ENCODE measurements around the gene TMEM131. TPM values are rescaled to one million over a fixed set of nuclear protein-coding genes. Genes with fewer than 3 reads are reported as not detected.

Gene TMEM131
- total and polyA plus RNA-seq, 10 of the 15 experiments (the other 5 are each of a cell fraction or from before 2014, with no cell fraction given), result 6.0 to 48.2 (median 23.2) TPM

- H3K4me1 ChIP-seq (ENCODE audit: control insufficient read depth, insufficient read depth, low read length), result no peaks in the 10 kb centered on the region
- H4K20me1 ChIP-seq (ENCODE audit: control insufficient read depth, insufficient read depth), result no peaks in the 10 kb centered on the region
- no peak overlapping the region for H3K27ac ChIP-seq (ENCODE audit: control insufficient read depth, insufficient read depth)
- DNase-seq (ENCODE audit: low read depth, low spot score) (no peak), FAIRE-seq (no peak), ATAC-seq (peak; percentile 41; the same call in 2 of the 3 replicates)
- no peak overlapping the region for H3K9ac ChIP-seq (ENCODE audit: control insufficient read depth, insufficient read depth, low read length)
- ChIA-PET SMC1A (ENCODE audit: uncharacterized antibody, unreplicated experiment) (interaction anchor here (0.7 to 1.3 kb wide), 6 partner anchors 9 to 319 kb away, joined by 3 to 5 read pairs (median 3); no protein-coding TSS in a partner anchor), POLR2A (interaction anchor here (1.2 kb wide), 1 partner anchor 10 kb away, joined by 3 read pairs; no protein-coding TSS in a partner anchor), CTCF (interaction anchor here (0.6 to 1.1 kb wide), 5 partner anchors 29 to 360 kb away, joined by 3 read pairs; no protein-coding TSS in a partner anchor), RAD21 (ENCODE audit: unreplicated experiment) (no interaction called here)
- H3K79me2 ChIP-seq (ENCODE audit: control insufficient read depth, insufficient read depth, low read length), result no peaks in the 10 kb centered on the region
- no peak overlapping the region for H3K4me3 ChIP-seq
- no peak overlapping the region for H3K4me2 ChIP-seq (ENCODE audit: control insufficient read depth, insufficient read depth)
- peaks cover 2 to 7% of the 10 kb centered on the region in 2 experiments; a peak in 3 of 4 replicates for H3K36me3 ChIP-seq (ENCODE audit: control insufficient read depth in 2 of 2, insufficient read depth in 2 of 2, low read length in 1 of 2)
- WGBS (ENCODE audit: insufficient coverage, insufficient replicate concordance, low lambda C conversion rate, missing lambda C conversion rate), result 95% methylated on average over 1 of the region's 1 CpG
- no peaks in the 10 kb centered on the region for H3K9me3 ChIP-seq (replicated peaks; ENCODE audit: control insufficient read depth, insufficient read depth, low read length)
- H2AFZ ChIP-seq (ENCODE audit: control insufficient read depth, low read depth, low read length), result no peak overlapping the region
- H3K27me3 ChIP-seq (replicated peaks in 1 of 2; ENCODE audit: control insufficient read depth in 2 of 2, insufficient read depth in 2 of 2, low read length in 1 of 2), result no peaks in the 10 kb centered on the region
- BruUV-seq (replicated peaks), result no TSS peak
- in situ Hi-C loops (cut with MboI), result no loop called here
- TF ChIP-seq BMI1 (IDR thresholded peaks at IDR 0.05; ENCODE audit: borderline replicate concordance), result no peak
- TF ChIP-seq RAD51 (IDR thresholded peaks at IDR 0.05), result no peak
- no peak for TF ChIP-seq FOXM1 (IDR thresholded peaks at IDR 0.05; ENCODE audit: low read depth, low read length)
- intact Hi-C loops (cut with micrococcal nuclease; ENCODE audit: unreplicated experiment), result loop anchor here (5.0 kb wide), 1 partner anchor 158 kb away; no protein-coding TSS in a partner anchor
These were observed 161.1 kb downstream of the TMEM131 start for GRCh38 chr2:97834610-97835009.

GRCh38 chr2:97831121-97831520 is 164.6 kb downstream of the TMEM131 start:
- ChIA-PET POLR2A (interaction anchor here (1.8 kb wide), 1 partner anchor 10 kb away, joined by 4 read pairs; no protein-coding TSS in a partner anchor), CTCF (interaction anchor here (1.2 to 1.5 kb wide), 3 partner anchors 11 to 24 kb away, joined by 4 to 6 read pairs (median 4); no protein-coding TSS in a partner anchor), SMC1A (ENCODE audit: uncharacterized antibody, unreplicated experiment) (interaction anchor here (1.2 to 2.9 kb wide), 2 partner anchors 10 to 24 kb away, joined by 3 to 8 read pairs; no protein-coding TSS in a partner anchor), RAD21 (ENCODE audit: unreplicated experiment) (no interaction called here)
- Histone ChIP-seq H4K20me1 (ENCODE audit: control insufficient read depth, insufficient read depth) (no peaks in the 10 kb centered on the region), H3K4me3 (no peak overlapping the region), H3K4me1 (ENCODE audit: control insufficient read depth, insufficient read depth, low read length) (no peaks in the 10 kb centered on the region), H3K27ac (ENCODE audit: control insufficient read depth, insufficient read depth) (no peak overlapping the region), H3K79me2 (ENCODE audit: control insufficient read depth, insufficient read depth, low read length) (no peaks in the 10 kb centered on the region), H3K9me3 (replicated peaks; ENCODE audit: control insufficient read depth, insufficient read depth, low read length) (no peaks in the 10 kb centered on the region), H3K27me3 (replicated peaks in 1 of 2; ENCODE audit: control insufficient read depth in 2 of 2, insufficient read depth in 2 of 2, low read length in 1 of 2) (no peaks in the 10 kb centered on the region), H3K4me2 (ENCODE audit: control insufficient read depth, insufficient read depth) (no peak overlapping the region), H3K9ac (ENCODE audit: control insufficient read depth, insufficient read depth, low read length) (no peak overlapping the region), H2AFZ (ENCODE audit: control insufficient read depth, low read depth, low read length) (no peak overlapping the region), H3K36me3 (ENCODE audit: control insufficient read depth in 2 of 2, insufficient read depth in 2 of 2, low read length in 1 of 2) (peaks cover 4 to 7% of the 10 kb centered on the region in 2 experiments; a peak in 3 of 4 replicates)
- DNase-seq (ENCODE audit: low read depth, low spot score), result no peak
- FAIRE-seq, result no peak
- no peak for ATAC-seq
- in situ Hi-C loops (cut with MboI) (no loop called here), intact Hi-C loops (cut with micrococcal nuclease; ENCODE audit: unreplicated experiment) (no loop called here)
- no TSS peak for BruUV-seq (replicated peaks)
- TF ChIP-seq ZNF24 (IDR thresholded peaks at IDR 0.05) (no peak), GATAD2B (conservative IDR thresholded peaks at IDR 0.05; ENCODE audit: low read depth) (no peak), SIX5 (IDR thresholded peaks at IDR 0.05; ENCODE audit: low read depth, low read length, severe bottlenecking) (no peak), NFYB (IDR thresholded peaks at IDR 0.05; ENCODE audit: insufficient read depth, low read depth, low read length) (no peak), NR2C1 (IDR thresholded peaks at IDR 0.05) (no peak), MTA2 (IDR thresholded peaks at IDR 0.05; ENCODE audit: low read depth) (no peak), TCF12 (IDR thresholded peaks at IDR 0.05; ENCODE audit: low read depth, low read length) (no peak), FOXK2 (IDR thresholded peaks at IDR 0.05) (no peak)
- WGBS (ENCODE audit: insufficient coverage, insufficient replicate concordance, low lambda C conversion rate, missing lambda C conversion rate), result 98% methylated on average over 2 of the region's 2 CpGs

Data from GM12878 (cell line).